ENCODE measurements around the gene KCNIP2.

DNA sequence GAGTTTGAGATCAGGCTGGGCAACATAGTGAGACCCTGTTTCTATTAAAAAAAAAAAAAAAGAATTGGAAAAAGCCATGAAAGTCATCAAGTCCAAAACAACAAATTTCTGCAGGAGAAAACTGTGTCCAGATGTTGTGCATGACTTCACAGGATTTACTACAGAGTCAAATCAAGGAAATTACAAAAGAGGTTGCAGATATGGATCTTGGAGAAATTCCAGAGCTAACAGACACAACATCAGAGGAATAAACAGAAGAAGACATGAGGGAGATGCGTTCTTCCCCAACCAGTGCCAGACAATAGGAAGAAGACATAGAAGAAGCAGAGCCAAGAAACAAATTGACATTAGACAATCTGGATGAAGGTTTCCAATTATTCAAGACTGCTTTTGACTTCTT lies 24.3 kb upstream of the KCNIP2 start:
- TF ChIP-seq, protein P1, sequence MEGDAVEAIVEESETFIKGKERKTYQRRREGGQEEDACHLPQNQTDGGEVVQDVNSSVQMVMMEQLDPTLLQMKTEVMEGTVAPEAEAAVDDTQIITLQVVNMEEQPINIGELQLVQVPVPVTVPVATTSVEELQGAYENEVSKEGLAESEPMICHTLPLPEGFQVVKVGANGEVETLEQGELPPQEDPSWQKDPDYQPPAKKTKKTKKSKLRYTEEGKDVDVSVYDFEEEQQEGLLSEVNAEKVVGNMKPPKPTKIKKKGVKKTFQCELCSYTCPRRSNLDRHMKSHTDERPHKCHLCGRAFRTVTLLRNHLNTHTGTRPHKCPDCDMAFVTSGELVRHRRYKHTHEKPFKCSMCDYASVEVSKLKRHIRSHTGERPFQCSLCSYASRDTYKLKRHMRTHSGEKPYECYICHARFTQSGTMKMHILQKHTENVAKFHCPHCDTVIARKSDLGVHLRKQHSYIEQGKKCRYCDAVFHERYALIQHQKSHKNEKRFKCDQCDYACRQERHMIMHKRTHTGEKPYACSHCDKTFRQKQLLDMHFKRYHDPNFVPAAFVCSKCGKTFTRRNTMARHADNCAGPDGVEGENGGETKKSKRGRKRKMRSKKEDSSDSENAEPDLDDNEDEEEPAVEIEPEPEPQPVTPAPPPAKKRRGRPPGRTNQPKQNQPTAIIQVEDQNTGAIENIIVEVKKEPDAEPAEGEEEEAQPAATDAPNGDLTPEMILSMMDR (IDR thresholded peaks at IDR 0.05; ENCODE audit: low read length), result no peak
- TF ChIP-seq EZH2 (optimal IDR thresholded peaks at IDR 0.05; ENCODE audit: low read depth, low read length) (no peak), EZH2phosphoT487 (IDR thresholded peaks at IDR 0.05; ENCODE audit: low read length) (no peak)

Measured in MM.1S (cell line).